HepG2 (cell line): ENCODE data around the gene MSANTD4. TPM values are rescaled to one million over a fixed set of nuclear protein-coding genes. Genes with fewer than 3 reads are reported as not detected.

Experiments
- CBFB ChIP-seq: sonication (generic); formaldehyde crosslinking; IDR thresholded peaks from 2 replicates; pipeline ENCODE4 v1.4.0; 2020; ENCODE audit warnings: missing genetic modification reagents
- HBP1 ChIP-seq: IDR thresholded peaks from 2 replicates; pipeline ENCODE4 v1.6.1; 2016; ENCODE audit warnings: low read depth, control low read depth
- HNRNPLL ChIP-seq: fragments of 200-400 bp; formaldehyde crosslinking; IDR thresholded peaks from 2 replicates; pipeline ENCODE4 v1.6.1; 2017; ENCODE audit warnings: mild to moderate bottlenecking, low read depth, low read length; ENCODE audit not compliant: poor library complexity, severe bottlenecking
- HOXA5 ChIP-seq: sonication (generic); formaldehyde crosslinking; IDR thresholded peaks from 2 replicates; pipeline ENCODE4 v1.4.0; 2020; ENCODE audit warnings: missing genetic modification reagents
- MIER3 ChIP-seq: IDR thresholded peaks from 2 replicates; pipeline ENCODE4 v1.6.1; 2016; ENCODE audit warnings: missing compliant biosample characterization, borderline replicate concordance
- MTF1 ChIP-seq: sonication (generic); formaldehyde crosslinking; IDR thresholded peaks from 2 replicates; pipeline ENCODE4 v1.5.0; 2020; ENCODE audit warnings: missing genetic modification reagents
- POLR2AphosphoS2 ChIP-seq: IDR thresholded peaks from 2 replicates; pipeline ENCODE4 v1.6.1; 2011; ENCODE audit warnings: low read depth, low read length, improper control_type of control experiment
- RBFOX2 ChIP-seq: fragments of 200-400 bp; formaldehyde crosslinking; IDR thresholded peaks from 2 replicates; pipeline ENCODE4 v1.6.1; 2017; ENCODE audit warnings: low read depth, mild to moderate bottlenecking, low read length
- SSRP1 ChIP-seq: IDR thresholded peaks from 2 replicates; pipeline ENCODE4 v1.6.1; 2016; ENCODE audit warnings: control low read depth
- UBTF ChIP-seq: sonication (generic); formaldehyde crosslinking; IDR thresholded peaks from 2 replicates; pipeline ENCODE4 v1.4.0; 2020; ENCODE audit warnings: mild to moderate bottlenecking, missing genetic modification reagents
- ZBTB7A ChIP-seq: sonication (generic); formaldehyde crosslinking; IDR thresholded peaks from 2 replicates; pipeline ENCODE4 v1.8.0; 2022; ENCODE audit warnings: mild to moderate bottlenecking, missing genetic modification reagents
- ZGPAT ChIP-seq: IDR thresholded peaks from 2 replicates; pipeline ENCODE4 v1.6.1; 2016; ENCODE audit warnings: mild to moderate bottlenecking
- ZNF136 ChIP-seq: sonication (generic); formaldehyde crosslinking; IDR thresholded peaks from 2 replicates; pipeline ENCODE4 v1.8.1; 2022; ENCODE audit warnings: low read depth, mild to moderate bottlenecking, moderate library complexity, missing genetic modification reagents
- ZNF33A ChIP-seq: sonication (generic); formaldehyde crosslinking; IDR thresholded peaks from 2 replicates; pipeline ENCODE4 v1.5.1; 2020; ENCODE audit warnings: missing genetic modification reagents, mild to moderate bottlenecking, moderate library complexity, borderline replicate concordance
- ZNF441 ChIP-seq: sonication (generic); formaldehyde crosslinking; IDR thresholded peaks from 2 replicates; pipeline ENCODE4 v1.7.0; 2021; ENCODE audit warnings: missing genetic modification reagents, borderline replicate concordance
- ZNF496 ChIP-seq: sonication (generic); formaldehyde crosslinking; IDR thresholded peaks from 2 replicates; pipeline ENCODE4 v1.8.1; 2023; ENCODE audit warnings: mild to moderate bottlenecking, moderate library complexity, missing genetic modification reagents; ENCODE audit not compliant: insufficient replicate concordance
- ZNF549 ChIP-seq: sonication (generic); formaldehyde crosslinking; IDR thresholded peaks from 2 replicates; pipeline ENCODE4 v1.5.0; 2020; ENCODE audit warnings: missing genetic modification reagents
- ZNF598 ChIP-seq: sonication (generic); formaldehyde crosslinking; IDR thresholded peaks from 2 replicates; pipeline ENCODE4 v1.5.1; 2020; ENCODE audit warnings: mild to moderate bottlenecking, missing genetic modification reagents, borderline replicate concordance
- ZNF780A ChIP-seq: sonication (generic); formaldehyde crosslinking; IDR thresholded peaks from 2 replicates; pipeline ENCODE4 v1.8.0; 2022; ENCODE audit warnings: mild to moderate bottlenecking, missing genetic modification reagents, moderate library complexity
- ZNF781 ChIP-seq: sonication (generic); formaldehyde crosslinking; IDR thresholded peaks from 2 replicates; pipeline ENCODE4 v1.5.1; 2020; ENCODE audit warnings: borderline replicate concordance, mild to moderate bottlenecking, missing genetic modification reagents; ENCODE audit errors: not compliant biosample characterization
- ZSCAN29 ChIP-seq: sonication (generic); formaldehyde crosslinking; conservative IDR thresholded peaks from 2 replicates; pipeline ENCODE4 v1.4.0; 2020; ENCODE audit warnings: mild to moderate bottlenecking, missing genetic modification reagents
- polyA plus RNA-seq, 8 experiments: library from polyadenylated mRNA; depleted of rRNA in 3 of 8; stranded (reverse) in 7 of 8; unstranded in 1 of 8; fragments of >200 nt; fragmentation: Illumina TruSeq in 4 of 8; extraction: Trizol in 4 of 8; gene quantifications; 2 replicates each; pipeline versions ENCODE4 v1.2.1 to v1.2.3, GENCODE V29; 2011 to 2016; ENCODE audit warnings: low read depth in 4 of 8, missing spikeins in 1 of 8, mixed read lengths in 1 of 8; ENCODE audit not compliant: insufficient read depth in 1 of 8
- total RNA-seq, 5 experiments: library from RNA; depleted of rRNA; stranded (reverse); fragments of >200 nt; fragmentation: Illumina TruSeq; extraction: Trizol; gene quantifications; 2 replicates each; pipeline ENCODE4 v1.2.3, GENCODE V29; 2016; ENCODE audit warnings: low read depth in 1 of 5

The MSANTD4 gene
- total and polyA plus RNA-seq, 2 of the 13 experiments (the other 11 are each of a cell fraction or from before 2014, with no cell fraction given), result 4.4 to 15.7 TPM

GRCh38 chr11:106021967-106022794 is at the start of gene MSANTD4 (continued):
- TF ChIP-seq HBP1 (CRISPR knock-in tag) (no peak; the same call in 1 of the 2 replicates), ZNF780A (no peak), HOXA5 (peak; percentile 57; the same call in 1 of the 2 replicates), SSRP1 (CRISPR knock-in tag) (no peak), ZNF549 (CRISPR knock-in tag) (no peak), ZNF781 (no peak), ZGPAT (CRISPR knock-in tag) (peak; percentile 73; the same call in 1 of the 2 replicates), UBTF (CRISPR knock-in tag) (peak; percentile 43), ZSCAN29 (CRISPR knock-in tag) (no peak), CBFB (CRISPR knock-in tag) (no peak), ZNF136 (CRISPR knock-in tag) (0 out of 2 replicates have a peak, but pooled peaks have one; percentile 65), RBFOX2 (peak; percentile 87), ZNF441 (no peak), ZNF598 (CRISPR knock-in tag) (peak; percentile 54; the same call in 1 of the 2 replicates), ZNF496 (CRISPR knock-in tag) (no peak), MIER3 (CRISPR knock-in tag) (no peak), MTF1 (CRISPR knock-in tag) (no peak), POLR2AphosphoS2 (no peak), ZBTB7A (CRISPR knock-in tag) (no peak), ZNF33A (CRISPR knock-in tag) (no peak), HNRNPLL (peak; percentile 79)
